MM.1S (cell line): ENCODE measurements around the gene CHPF.

Experiments used
- DNase-seq: peaks from one replicate; pipeline ENCODE4 v3.0.0-alpha.2; 2015
- H2AFZ ChIP-seq: fragments of 300-600 bp; sonication (generic); 2 replicates; pipeline ENCODE4 v1.6.0; 2016; ENCODE audit warnings: antibody characterized with exemption, low read length
- H3F3A ChIP-seq: fragments of 300-600 bp; sonication (generic); 2 replicates; pipeline ENCODE4 v1.6.1; 2016; ENCODE audit warnings: mild to moderate bottlenecking, antibody characterized with exemption, low read length, moderate library complexity, mixed read lengths; ENCODE audit not compliant: insufficient read depth
- H3K27ac ChIP-seq: fragments of 300-600 bp; sonication (generic); 2 replicates; pipeline ENCODE4 v1.5.1; 2016; ENCODE audit warnings: mild to moderate bottlenecking, low read length
- H3K27me3 ChIP-seq: fragments of 300-600 bp; sonication (generic); replicated peaks from 2 replicates; pipeline ENCODE4 v1.6.0; 2016; ENCODE audit warnings: low read length; ENCODE audit not compliant: insufficient read depth
- H3K36me3 ChIP-seq: fragments of 300-600 bp; sonication (generic); replicated peaks from 2 replicates; pipeline ENCODE4 v1.6.1; 2016; ENCODE audit warnings: mild to moderate bottlenecking, low read length, mixed read lengths; ENCODE audit not compliant: insufficient read depth
- H3K4me1 ChIP-seq: fragments of 300-600 bp; sonication (generic); 2 replicates; pipeline ENCODE4 v1.6.1; 2016; ENCODE audit warnings: low read length, mixed read lengths
- H3K4me2 ChIP-seq: fragments of 300-600 bp; sonication (generic); 2 replicates; pipeline ENCODE4 v1.6.0; 2016; ENCODE audit warnings: low read depth, low read length
- H3K4me3 ChIP-seq: fragments of 300-600 bp; sonication (generic); 2 replicates; pipeline ENCODE4 v1.5.1; 2016; ENCODE audit warnings: low read length, mixed read lengths
- H3K79me2 ChIP-seq: fragments of 300-600 bp; sonication (generic); 2 replicates; pipeline ENCODE4 v1.6.1; 2016; ENCODE audit warnings: mixed run types, low read length, mixed read lengths
- H3K9ac ChIP-seq: fragments of 300-600 bp; sonication (generic); 2 replicates; pipeline ENCODE4 v1.6.1; 2016; ENCODE audit warnings: low read length, mixed read lengths
- H3K9me2 ChIP-seq: fragments of 300-600 bp; sonication (generic); replicated peaks from 2 replicates; pipeline ENCODE4 v1.6.1; 2016; ENCODE audit warnings: mild to moderate bottlenecking, low read length, mixed read lengths; ENCODE audit not compliant: insufficient read depth
- H3K9me3 ChIP-seq: fragments of 300-600 bp; sonication (generic); replicated peaks from 2 replicates; pipeline ENCODE4 v1.6.1; 2016; ENCODE audit warnings: mild to moderate bottlenecking, low read length, mixed read lengths; ENCODE audit not compliant: insufficient read depth
- H4K20me1 ChIP-seq: fragments of 300-600 bp; sonication (generic); 2 replicates; pipeline ENCODE4 v1.6.1; 2016; ENCODE audit warnings: mild to moderate bottlenecking, low read length, moderate library complexity, mixed read lengths; ENCODE audit not compliant: insufficient read depth
- EZH2 ChIP-seq: fragments of 300-600 bp; sonication (generic); optimal IDR thresholded peaks from 2 replicates; pipeline ENCODE3; 2017; ENCODE audit warnings: low read depth, mild to moderate bottlenecking, antibody characterized with exemption, low read length, mixed read lengths
- EZH2phosphoT487 ChIP-seq: fragments of 300-600 bp; sonication (generic); IDR thresholded peaks from 2 replicates; pipeline ENCODE4 v1.6.1; 2018; ENCODE audit warnings: antibody characterized with exemption, low read length
- TF ChIP-seq, protein P1 (sequence below): fragments of 300-600 bp; sonication (generic); IDR thresholded peaks from 2 replicates; pipeline ENCODE4 v1.5.1; 2016; ENCODE audit warnings: antibody characterized with exemption, low read length, mixed read lengths

Gene CHPF

DNA sequence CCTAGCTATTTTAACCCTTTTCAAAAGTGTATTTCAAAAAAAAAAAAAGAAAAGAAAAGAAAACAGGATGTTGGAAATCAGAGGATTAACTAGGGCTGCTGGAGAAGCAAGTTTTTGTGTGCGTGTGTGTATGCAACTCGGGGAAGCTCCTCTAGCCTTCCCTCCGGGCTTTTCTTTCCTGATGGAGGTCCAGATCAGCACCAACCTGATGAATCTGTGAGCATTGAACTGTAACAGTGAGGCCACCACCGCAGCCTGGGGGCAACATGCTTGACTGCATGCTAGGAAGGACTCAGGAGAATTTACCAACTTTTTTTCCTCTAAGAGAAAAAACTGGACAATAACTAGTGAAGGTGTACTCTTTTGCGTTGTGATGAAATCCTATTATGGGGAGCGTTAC, 25.4 kb upstream of the CHPF start:
- Histone ChIP-seq H3K9me2 (no peaks in the 10 kb centered on the region), H3K9ac (no peak overlapping the region), H4K20me1 (no peaks in the 10 kb centered on the region), H3K4me2 (no peak overlapping the region), H3K4me3 (no peak overlapping the region), H3K36me3 (no peaks in the 10 kb centered on the region), H3K27ac (no peak overlapping the region), H3F3A (no peaks in the 10 kb centered on the region), H3K27me3 (peaks cover 82% of the 10 kb centered on the region), H3K79me2 (no peaks in the 10 kb centered on the region), H3K9me3 (no peaks in the 10 kb centered on the region), H2AFZ (no peak overlapping the region), H3K4me1 (no peaks in the 10 kb centered on the region)
- no peak for DNase-seq
- TF ChIP-seq EZH2 = no peak
- TF ChIP-seq, protein P1, sequence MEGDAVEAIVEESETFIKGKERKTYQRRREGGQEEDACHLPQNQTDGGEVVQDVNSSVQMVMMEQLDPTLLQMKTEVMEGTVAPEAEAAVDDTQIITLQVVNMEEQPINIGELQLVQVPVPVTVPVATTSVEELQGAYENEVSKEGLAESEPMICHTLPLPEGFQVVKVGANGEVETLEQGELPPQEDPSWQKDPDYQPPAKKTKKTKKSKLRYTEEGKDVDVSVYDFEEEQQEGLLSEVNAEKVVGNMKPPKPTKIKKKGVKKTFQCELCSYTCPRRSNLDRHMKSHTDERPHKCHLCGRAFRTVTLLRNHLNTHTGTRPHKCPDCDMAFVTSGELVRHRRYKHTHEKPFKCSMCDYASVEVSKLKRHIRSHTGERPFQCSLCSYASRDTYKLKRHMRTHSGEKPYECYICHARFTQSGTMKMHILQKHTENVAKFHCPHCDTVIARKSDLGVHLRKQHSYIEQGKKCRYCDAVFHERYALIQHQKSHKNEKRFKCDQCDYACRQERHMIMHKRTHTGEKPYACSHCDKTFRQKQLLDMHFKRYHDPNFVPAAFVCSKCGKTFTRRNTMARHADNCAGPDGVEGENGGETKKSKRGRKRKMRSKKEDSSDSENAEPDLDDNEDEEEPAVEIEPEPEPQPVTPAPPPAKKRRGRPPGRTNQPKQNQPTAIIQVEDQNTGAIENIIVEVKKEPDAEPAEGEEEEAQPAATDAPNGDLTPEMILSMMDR = no peak

DNA sequence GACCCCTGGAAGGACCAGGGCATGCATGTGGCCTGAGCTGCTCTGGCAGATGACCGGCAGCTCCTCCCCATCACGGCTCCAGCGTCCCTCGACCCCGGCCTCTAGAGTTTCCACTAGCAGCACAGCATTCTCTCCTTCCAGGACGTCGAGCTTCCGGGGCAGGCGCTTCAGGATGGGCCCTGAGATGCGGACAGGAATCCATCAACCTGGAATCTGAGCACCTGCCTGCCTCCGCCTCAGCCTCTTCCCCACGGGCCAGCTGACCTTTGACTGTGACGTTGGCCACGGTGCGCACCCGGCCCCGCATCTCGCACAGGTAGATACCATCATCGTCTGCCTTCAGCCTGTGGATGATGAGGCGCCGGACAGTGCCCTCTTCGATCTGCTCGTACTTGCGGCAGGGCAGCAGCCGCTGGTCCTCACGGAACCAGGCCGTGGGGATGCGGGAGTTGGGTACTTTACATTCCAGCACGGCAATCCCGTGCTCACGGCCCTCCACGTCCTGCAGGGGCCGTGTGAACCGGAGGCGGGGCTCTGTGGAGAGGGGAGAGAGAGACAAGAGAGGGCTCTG, 24.3 kb upstream of the CHPF start:
- H3K27me3 ChIP-seq = peaks cover 86% of the 10 kb centered on the region
- H3K79me2 ChIP-seq = no peaks in the 10 kb centered on the region
- H4K20me1 ChIP-seq = no peaks in the 10 kb centered on the region
- H3K4me3 ChIP-seq = no peak overlapping the region
- TF ChIP-seq, protein P1 = no peak
- no peak for TF ChIP-seq EZH2phosphoT487
- no peak for TF ChIP-seq EZH2
- H2AFZ ChIP-seq = no peak overlapping the region
- no peaks in the 10 kb centered on the region for H3F3A ChIP-seq
- no peaks in the 10 kb centered on the region for H3K9me2 ChIP-seq
- no peak overlapping the region for H3K4me2 ChIP-seq
- no peak overlapping the region for H3K27ac ChIP-seq
- H3K9me3 ChIP-seq = no peaks in the 10 kb centered on the region
- no peaks in the 10 kb centered on the region for H3K36me3 ChIP-seq
- DNase-seq = no peak
- no peaks in the 10 kb centered on the region for H3K4me1 ChIP-seq
- H3K9ac ChIP-seq = no peak overlapping the region

DNA sequence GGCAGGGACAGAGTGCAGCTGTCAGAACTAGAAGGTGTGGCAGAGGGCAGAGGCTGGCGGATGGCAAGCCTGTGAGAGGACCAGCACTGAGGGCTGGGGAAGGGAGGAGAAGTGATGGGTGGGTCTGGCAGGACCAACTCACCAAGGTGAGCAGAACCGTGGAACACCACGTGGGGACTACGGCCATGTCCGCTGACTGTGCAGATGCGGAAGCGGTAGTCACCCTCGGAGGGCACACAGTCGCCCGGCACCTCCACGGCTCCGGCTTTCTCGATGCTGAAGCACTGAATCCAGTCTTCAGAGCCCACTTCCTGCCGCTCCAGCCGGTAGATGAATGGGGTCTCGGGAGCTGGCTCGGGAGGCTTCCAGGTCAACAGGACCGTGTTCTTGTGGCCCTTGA, 23.5 kb upstream of the CHPF start:
- H3K79me2 ChIP-seq = no peaks in the 10 kb centered on the region
- H3K9me3 ChIP-seq = no peaks in the 10 kb centered on the region
- DNase-seq = no peak
- no peaks in the 10 kb centered on the region for H3K4me1 ChIP-seq
- no peak overlapping the region for H3K9ac ChIP-seq
- H3K9me2 ChIP-seq = no peaks in the 10 kb centered on the region
- no peaks in the 10 kb centered on the region for H4K20me1 ChIP-seq
- H3K36me3 ChIP-seq = no peaks in the 10 kb centered on the region
- TF ChIP-seq EZH2 (no peak), EZH2phosphoT487 (no peak)
- TF ChIP-seq, protein P1 = no peak
- no peak overlapping the region for H3K27ac ChIP-seq
- H3K4me3 ChIP-seq = no peak overlapping the region
- H3F3A ChIP-seq = no peaks in the 10 kb centered on the region
- no peak overlapping the region for H2AFZ ChIP-seq
- peaks cover 86% of the 10 kb centered on the region for H3K27me3 ChIP-seq
- no peak overlapping the region for H3K4me2 ChIP-seq
